ENCODE results near the gene CCDC77. TPM values are rescaled to one million over a fixed set of nuclear protein-coding genes. Genes with fewer than 3 reads are reported as not detected.

The CCDC77 gene
- total RNA-seq, 4 donors from 2014 or later: 5.1 to 23.4 (median 7.6) TPM

DNA sequence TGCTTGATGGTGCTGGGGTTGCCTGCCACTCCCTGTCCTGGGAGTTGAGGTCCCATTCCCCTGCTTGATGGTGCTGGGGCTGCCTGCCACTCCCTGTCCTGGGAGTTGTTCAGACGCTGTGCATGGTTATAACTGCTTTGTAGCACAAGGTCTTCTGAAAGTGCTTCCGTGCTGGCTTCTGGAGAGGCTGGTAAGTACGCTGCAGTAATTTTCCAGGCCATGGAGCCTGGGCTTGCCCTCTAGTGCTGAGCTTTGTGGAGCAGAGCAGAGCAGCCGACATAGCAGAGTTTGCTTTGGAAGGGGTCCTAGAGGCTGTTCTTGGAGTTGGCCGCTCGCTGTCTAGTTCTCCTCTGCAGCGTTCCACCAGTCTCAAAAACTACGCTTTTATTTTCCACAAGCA, 64.6 kb downstream of the CCDC77 start:
- H3K4me3 ChIP-seq: no peak overlapping the region
- peaks cover 0 to 3% of the 10 kb centered on the region in 2 donors for H3K27me3 ChIP-seq
- WGBS, 2 donors: 48 to 58% methylated on average over 8 of the region's 8 CpGs
- no peak overlapping the region for H3K27ac ChIP-seq
- peaks cover 0 to 8% (median 0%) of the 10 kb centered on the region in 4 donors for H3K4me1 ChIP-seq
- H3K9me3 ChIP-seq: no peaks in the 10 kb centered on the region
- H3K36me3 ChIP-seq: no peaks in the 10 kb centered on the region
- TF ChIP-seq POLR2A (IDR thresholded peaks at IDR 0.05): no peak
- TF ChIP-seq, protein P1, sequence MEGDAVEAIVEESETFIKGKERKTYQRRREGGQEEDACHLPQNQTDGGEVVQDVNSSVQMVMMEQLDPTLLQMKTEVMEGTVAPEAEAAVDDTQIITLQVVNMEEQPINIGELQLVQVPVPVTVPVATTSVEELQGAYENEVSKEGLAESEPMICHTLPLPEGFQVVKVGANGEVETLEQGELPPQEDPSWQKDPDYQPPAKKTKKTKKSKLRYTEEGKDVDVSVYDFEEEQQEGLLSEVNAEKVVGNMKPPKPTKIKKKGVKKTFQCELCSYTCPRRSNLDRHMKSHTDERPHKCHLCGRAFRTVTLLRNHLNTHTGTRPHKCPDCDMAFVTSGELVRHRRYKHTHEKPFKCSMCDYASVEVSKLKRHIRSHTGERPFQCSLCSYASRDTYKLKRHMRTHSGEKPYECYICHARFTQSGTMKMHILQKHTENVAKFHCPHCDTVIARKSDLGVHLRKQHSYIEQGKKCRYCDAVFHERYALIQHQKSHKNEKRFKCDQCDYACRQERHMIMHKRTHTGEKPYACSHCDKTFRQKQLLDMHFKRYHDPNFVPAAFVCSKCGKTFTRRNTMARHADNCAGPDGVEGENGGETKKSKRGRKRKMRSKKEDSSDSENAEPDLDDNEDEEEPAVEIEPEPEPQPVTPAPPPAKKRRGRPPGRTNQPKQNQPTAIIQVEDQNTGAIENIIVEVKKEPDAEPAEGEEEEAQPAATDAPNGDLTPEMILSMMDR (IDR thresholded peaks at IDR 0.05): no peak
- TF ChIP-seq EP300 (IDR thresholded peaks at IDR 0.05): no peak
- DNase-seq (ENCODE audit: low spot score in 2 of 2): no peak

DNA sequence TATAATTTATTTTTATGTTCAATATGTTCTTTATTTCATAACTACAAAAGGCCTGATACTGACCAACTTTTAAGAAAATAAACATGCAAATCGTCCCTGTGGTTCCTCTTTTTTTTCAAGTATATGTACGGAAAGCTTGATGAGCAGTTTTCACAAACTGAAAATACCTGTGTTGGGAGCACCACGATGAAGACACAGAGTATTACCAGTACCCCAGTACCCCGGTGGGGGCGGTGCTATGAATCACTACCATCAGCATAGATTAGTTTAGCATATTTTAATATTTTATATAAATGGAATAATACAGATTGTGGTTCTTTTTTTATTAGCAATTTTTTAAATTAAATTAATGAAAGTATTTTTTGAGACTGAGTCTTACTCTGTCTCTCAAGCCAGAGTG, 65.3 kb downstream of the CCDC77 start:
- 85 to 86% methylated on average over 5 of the region's 5 CpGs for WGBS, 2 donors
- H3K27me3 ChIP-seq: no peaks in the 10 kb centered on the region
- H3K4me3 ChIP-seq: no peak overlapping the region
- no peak for DNase-seq (ENCODE audit: low spot score in 2 of 2)
- H3K4me1 ChIP-seq: peaks cover 0 to 4% (median 0%) of the 10 kb centered on the region in 4 donors
- no peak overlapping the region for H3K27ac ChIP-seq
- TF ChIP-seq POLR2A (IDR thresholded peaks at IDR 0.05) (no peak), EP300 (IDR thresholded peaks at IDR 0.05) (no peak)
- TF ChIP-seq, protein P1 (IDR thresholded peaks at IDR 0.05): no peak
- H3K36me3 ChIP-seq: no peaks in the 10 kb centered on the region
- H3K9me3 ChIP-seq: no peaks in the 10 kb centered on the region

DNA sequence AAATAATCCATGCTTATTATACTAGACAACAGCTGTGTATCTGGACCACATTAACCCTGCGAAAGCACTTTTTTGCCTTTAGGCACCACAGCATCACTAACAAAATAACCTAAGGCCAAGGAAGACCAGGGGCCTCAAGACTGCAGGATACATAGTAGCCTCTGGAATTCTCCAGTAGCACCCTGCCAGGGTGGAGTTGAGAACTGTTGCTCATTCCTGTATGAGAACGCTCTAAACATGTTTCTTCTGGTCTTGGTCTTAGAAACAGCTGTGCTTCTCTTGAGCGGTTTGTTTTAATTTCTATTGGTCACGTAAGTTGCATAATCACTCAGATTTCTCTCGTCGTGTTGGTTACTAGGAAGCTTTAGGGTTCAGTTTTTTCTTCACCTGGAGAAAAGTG, 66.1 kb downstream of the CCDC77 start:
- Histone ChIP-seq H3K27me3 (no peaks in the 10 kb centered on the region), H3K27ac (no peak overlapping the region), H3K36me3 (no peaks in the 10 kb centered on the region), H3K9me3 (no peaks in the 10 kb centered on the region), H3K4me1 (peaks cover 0 to 4% (median 0%) of the 10 kb centered on the region in 4 donors), H3K4me3 (no peak overlapping the region)
- DNase-seq (ENCODE audit: low spot score in 2 of 2): no peak
- TF ChIP-seq EP300 (IDR thresholded peaks at IDR 0.05) (no peak), POLR2A (IDR thresholded peaks at IDR 0.05) (no peak)
- TF ChIP-seq, protein P1 (IDR thresholded peaks at IDR 0.05): no peak
- WGBS, 2 donors: 86 to 94% methylated on average over 6 of the region's 6 CpGs

DNA sequence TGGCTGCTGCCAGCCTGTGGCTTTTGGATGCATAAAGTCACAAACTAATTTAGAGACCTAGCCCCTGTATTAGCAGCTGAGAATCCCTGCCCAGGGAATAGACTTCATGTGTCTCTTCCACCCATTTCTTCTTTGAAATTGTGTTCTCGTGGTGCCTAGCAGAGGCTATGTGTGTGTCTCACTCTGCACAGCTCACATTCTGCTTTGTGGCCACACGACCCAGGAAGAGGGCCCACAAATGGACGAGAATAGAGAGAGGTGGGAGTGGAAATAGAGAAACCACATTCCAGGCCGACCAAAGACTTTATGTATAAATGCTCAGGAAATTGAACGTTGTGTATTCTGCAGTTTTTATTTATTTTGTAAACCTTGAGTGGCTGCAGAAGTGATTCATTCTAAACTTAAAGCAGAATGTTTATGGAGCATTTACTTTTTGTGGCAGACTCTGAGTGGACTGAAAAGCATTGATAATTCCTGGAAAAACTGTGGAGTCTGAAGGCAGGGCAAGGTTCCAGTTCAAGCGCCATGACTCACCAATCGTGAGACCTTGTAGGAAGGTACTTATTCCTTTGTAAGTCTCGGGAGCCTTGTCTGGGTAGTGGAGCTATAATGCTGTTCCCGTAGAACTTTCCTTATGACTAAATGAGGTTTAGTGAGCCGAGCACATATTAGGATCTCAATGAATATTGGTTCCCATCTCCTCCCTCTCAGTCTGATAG, 67.4 kb downstream of the CCDC77 start:
- Histone ChIP-seq H3K27ac (no peak overlapping the region), H3K4me1 (peaks cover 0 to 4% (median 0%) of the 10 kb centered on the region in 4 donors), H3K4me3 (no peak overlapping the region), H3K36me3 (no peaks in the 10 kb centered on the region), H3K27me3 (no peaks in the 10 kb centered on the region), H3K9me3 (no peaks in the 10 kb centered on the region)
- TF ChIP-seq POLR2A (IDR thresholded peaks at IDR 0.05) (no peak), EP300 (IDR thresholded peaks at IDR 0.05) (no peak)
- TF ChIP-seq, protein P1 (IDR thresholded peaks at IDR 0.05): no peak
- WGBS, 2 donors: 56 to 61% methylated on average over 10 of the region's 10 CpGs
- DNase-seq (ENCODE audit: low spot score in 2 of 2): no peak

DNA sequence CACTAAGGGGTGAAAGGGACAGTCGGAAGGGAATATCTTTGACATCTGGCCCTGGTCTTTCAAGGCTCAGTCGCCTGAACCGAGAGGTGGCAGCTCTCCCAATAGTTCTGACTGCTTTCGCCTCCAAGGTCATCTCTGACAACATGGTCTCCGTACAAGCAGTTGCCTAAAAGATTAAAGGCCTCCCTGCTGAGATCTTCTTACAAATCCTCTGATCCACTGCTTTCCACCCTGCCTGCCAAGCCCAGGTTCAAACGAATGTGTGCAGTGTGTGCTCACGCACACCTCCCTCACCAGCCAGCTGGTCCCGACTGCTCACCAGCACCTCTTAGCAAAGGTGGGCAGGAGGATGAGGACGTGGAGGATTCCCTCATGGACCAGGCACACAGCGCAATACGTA, 68.7 kb downstream of the CCDC77 start:
- TF ChIP-seq POLR2A (IDR thresholded peaks at IDR 0.05) (no peak), EP300 (IDR thresholded peaks at IDR 0.05) (no peak)
- Histone ChIP-seq H3K27me3 (no peaks in the 10 kb centered on the region), H3K36me3 (no peaks in the 10 kb centered on the region), H3K4me1 (peaks cover 0 to 4% (median 0%) of the 10 kb centered on the region in 4 donors), H3K27ac (no peak overlapping the region), H3K9me3 (no peaks in the 10 kb centered on the region), H3K4me3 (no peak overlapping the region)
- WGBS, 2 donors: 69 to 72% methylated on average over 11 of the region's 11 CpGs
- DNase-seq (ENCODE audit: low spot score in 2 of 2): no peak
